Fibroblast of villous mesenchyme (primary cell): Measurements from ENCODE around the gene NBEAL1. TPM values are rescaled to one million over a fixed set of nuclear protein-coding genes. Genes with fewer than 3 reads are reported as not detected.

Experiments
- DNase-seq: peaks from one replicate; pipeline ENCODE4 v3.0.0-alpha.2; 2010; ENCODE audit warnings: low read depth
- H3K4me3 ChIP-seq: 2 replicates; pipeline ENCODE4 v1.5.1; 2011; ENCODE audit warnings: low read depth, mild to moderate bottlenecking, low read length
- total RNA-seq: library from RNA; depleted of rRNA; stranded (reverse); fragments of >200 nt; gene quantifications from 2 replicates; pipeline ENCODE4 v1.2.3, GENCODE V29; 2012
- TF ChIP-seq, protein P1 (sequence below): IDR thresholded peaks from 2 replicates; pipeline ENCODE4 v1.5.1; 2012; ENCODE audit warnings: low read depth, mild to moderate bottlenecking, low read length; ENCODE audit not compliant: insufficient read depth

Gene NBEAL1
- total RNA-seq, 1 donor: 57.9 TPM

DNA sequence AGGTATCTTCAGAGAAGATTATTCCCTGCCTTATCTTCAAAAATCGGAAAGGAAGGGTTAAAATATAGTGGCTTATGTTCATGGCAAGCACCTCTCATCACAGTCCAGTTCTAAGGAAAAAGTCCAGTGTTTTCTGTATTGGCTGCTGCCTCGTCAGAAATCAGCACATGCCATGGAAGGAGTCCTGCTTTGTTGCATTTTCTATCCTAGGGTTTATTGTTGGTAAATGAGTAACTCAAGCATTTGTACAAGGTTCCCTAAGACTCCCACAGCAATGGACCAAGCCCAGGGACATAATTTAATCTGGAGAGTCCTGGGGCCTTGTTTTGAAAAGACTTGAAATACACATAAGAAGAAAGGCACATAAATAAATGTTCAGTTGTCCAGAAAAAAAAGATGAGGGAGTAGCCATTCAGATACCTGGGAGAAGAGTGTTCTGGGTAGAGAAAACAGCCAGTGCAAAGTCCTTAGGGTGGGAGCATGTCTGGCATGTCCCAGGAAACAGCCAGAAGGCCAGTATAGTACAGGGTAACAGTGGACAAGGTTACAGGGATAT, 26.4 kb downstream of the NBEAL1 start:
- TF ChIP-seq, protein P1, sequence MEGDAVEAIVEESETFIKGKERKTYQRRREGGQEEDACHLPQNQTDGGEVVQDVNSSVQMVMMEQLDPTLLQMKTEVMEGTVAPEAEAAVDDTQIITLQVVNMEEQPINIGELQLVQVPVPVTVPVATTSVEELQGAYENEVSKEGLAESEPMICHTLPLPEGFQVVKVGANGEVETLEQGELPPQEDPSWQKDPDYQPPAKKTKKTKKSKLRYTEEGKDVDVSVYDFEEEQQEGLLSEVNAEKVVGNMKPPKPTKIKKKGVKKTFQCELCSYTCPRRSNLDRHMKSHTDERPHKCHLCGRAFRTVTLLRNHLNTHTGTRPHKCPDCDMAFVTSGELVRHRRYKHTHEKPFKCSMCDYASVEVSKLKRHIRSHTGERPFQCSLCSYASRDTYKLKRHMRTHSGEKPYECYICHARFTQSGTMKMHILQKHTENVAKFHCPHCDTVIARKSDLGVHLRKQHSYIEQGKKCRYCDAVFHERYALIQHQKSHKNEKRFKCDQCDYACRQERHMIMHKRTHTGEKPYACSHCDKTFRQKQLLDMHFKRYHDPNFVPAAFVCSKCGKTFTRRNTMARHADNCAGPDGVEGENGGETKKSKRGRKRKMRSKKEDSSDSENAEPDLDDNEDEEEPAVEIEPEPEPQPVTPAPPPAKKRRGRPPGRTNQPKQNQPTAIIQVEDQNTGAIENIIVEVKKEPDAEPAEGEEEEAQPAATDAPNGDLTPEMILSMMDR: no peak
- H3K4me3 ChIP-seq: no peak overlapping the region
- no peak for DNase-seq

DNA sequence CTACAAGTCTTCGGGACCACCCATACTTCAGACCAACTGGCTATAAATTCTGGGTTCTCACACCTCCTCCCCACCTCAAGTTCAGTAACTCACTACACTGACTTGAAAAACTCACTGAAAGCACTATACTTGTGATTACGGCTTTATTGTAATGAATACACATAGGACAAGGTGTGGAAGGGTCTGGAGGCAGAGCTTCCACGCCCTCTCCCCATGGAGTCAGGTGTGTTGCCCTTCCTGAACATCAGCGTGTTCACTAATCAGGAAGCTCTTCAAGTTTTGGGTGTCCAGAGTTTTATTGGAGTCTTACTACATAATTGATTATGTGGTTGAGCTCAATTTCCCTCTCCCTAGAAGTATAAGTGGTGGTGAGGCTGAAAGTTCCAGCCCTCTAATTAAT, 27.5 kb downstream of the NBEAL1 start:
- no peak overlapping the region for H3K4me3 ChIP-seq
- no peak for DNase-seq
- TF ChIP-seq, protein P1: no peak

DNA sequence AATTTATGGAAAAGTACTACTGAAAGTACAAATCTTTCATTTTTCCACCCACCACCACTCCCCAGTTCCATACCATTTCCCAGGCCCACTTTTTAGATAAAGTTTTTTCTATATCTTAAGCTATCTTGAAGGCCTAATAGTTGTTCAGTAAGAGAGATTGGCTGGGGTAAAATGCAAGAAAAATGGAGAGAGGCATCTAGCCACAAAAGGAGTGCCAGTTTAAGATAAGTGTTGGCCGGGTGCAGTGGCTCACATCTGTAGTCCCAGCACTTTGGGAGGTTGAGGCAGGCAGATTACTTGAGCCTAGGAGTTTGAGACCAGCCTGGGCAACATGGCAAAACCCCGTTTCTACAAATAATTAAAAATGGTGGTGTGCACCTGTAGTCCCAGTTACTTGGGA, 28.6 kb downstream of the NBEAL1 start:
- H3K4me3 ChIP-seq: no peak overlapping the region
- DNase-seq: no peak
- TF ChIP-seq, protein P1: no peak

DNA sequence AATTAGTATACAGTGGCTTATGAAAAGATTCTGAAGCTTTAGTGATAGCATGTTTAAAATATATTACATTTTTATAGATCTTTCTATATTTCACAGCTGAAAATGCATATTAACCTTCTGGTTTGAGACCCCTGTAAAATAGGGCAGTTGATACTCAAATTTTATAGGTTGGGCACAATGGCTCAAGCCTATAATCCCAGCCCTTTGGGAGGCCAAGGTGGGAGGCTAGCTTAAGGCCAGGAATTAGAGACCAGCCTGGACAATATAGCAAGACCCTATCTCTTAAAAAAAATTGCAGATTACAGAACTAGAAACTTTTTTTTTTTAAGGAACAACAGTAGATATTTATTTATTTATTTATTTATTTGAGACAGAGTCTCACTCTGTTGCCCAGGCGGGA, 31.2 kb downstream of the NBEAL1 start:
- H3K4me3 ChIP-seq: no peak overlapping the region
- DNase-seq: no peak
- TF ChIP-seq, protein P1: no peak

DNA sequence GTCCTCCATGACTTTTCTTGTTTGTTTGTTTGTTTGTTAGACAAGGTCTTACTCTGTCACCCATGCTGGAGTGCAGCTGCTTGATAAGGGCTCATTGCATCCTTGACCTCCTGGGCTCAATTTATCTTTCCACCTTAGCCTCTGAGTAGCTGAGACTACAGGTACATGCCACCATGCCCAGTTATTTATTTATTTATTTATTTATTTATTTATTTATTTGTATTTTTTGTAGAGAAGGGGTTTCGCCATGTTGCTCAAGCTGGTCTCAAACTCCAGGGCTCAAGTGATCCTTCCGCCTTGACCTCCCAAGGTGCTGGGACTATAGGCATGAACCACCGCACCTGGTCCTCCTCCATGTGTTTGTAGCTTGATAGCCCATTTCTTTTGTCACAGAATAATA, 37.9 kb downstream of the NBEAL1 start:
- TF ChIP-seq, protein P1: no peak
- DNase-seq: no peak

DNA sequence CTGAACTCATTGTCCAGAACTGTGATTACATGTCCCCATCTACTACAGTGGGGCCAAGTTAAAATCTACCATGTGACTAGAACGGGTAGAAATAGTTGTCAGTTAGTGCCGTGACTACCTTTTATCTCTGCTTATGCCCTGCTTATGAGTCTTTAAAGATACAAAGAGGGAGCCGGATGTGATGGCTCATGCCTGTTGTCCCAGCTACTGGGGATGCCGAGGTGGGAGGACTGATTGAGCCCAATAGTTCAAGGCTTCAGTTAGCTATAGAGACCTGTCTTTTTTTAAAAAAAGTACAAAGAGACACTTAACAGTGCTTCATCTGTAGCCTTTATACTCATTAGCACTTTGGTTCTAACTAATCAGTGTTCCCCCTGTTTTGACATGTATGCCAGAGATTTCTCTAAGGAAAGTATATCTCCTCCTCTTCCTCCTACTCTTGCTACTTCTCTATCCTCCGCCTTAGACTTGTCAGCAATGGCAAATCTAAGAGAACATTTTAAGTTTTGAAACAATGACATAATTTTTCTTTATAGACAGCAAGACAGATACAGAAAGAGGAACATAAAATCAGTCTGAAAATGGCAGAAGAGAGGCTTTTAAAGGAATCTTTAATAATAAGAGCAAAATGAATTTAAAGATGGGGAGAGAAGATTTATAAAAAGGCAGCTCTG, 45.0 kb downstream of the NBEAL1 start:
- no peak for DNase-seq
- TF ChIP-seq, protein P1: no peak
- H3K4me3 ChIP-seq: no peak overlapping the region

More for the DNA sequence above, 37.9 kb downstream of the NBEAL1 start:
- H3K4me3 ChIP-seq: no peak overlapping the region
